ENCODE measurements around the gene TMEM123.
A peak's percentile ranks its signal among the peaks of the same experiment; 100 is the strongest.

TMEM123 gene

DNA sequence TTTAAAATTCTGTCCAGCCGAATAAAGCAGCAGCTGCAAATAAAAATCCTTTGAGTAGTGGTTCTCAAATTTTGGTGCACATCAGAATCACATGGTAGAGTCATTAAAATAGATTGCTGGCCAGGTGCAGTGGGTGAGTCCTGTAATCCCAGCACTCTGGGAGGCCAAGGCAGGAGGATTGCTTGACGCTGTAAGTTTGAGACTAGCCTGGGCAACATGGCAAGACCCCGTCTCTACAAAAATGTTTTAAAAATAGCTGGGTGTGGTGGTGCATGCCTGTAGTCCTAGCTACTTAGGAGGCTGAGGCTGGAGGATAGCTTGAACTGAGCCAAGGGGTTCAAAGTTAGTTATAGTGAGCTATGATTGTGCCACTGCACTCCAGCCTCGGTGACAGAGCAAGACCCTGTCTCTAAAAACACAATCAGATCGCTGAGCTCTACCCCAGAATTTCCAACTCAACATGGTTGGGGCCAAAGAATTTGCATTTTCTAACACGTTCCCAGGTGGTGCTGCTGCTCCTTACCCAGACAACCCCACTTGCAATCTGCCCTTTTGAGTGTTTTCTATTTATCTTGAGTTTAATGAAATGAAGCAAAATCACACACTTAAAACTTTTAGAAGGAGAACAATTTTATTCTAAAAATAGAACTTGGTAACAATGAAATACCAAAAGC is 56.7 kb downstream of the TMEM123 start:
- TF ChIP-seq POLR2A (IDR thresholded peaks at IDR 0.05; ENCODE audit: low read length), result no peak
- TF ChIP-seq GATA1 (IDR thresholded peaks at IDR 0.05; ENCODE audit: low read depth, low read length), result no peak
- DNase-seq, result no peak

DNA sequence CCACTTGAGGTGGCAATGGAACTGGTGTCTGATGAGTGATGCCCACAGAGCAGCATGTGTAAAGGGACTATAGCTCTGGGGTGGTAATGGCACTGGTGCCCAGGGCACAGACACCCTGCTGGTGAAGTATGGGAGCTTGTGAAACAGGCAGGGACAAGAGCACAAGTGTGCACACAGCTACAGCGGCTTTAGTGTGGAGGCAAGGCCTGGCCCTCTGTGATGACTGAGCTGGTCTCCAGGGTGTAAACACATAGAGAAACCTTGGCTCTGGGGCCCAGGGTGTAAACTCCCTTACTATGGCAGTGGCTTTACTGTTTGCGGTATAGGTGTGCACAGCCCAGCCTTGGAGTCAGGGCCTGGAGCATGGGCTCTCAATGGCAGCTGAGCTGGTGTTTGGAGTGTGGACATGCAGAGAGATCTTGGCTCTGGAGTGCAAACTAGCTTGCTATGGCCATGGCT is 59.3 kb downstream of the TMEM123 start:
- DNase-seq, result no peak
- TF ChIP-seq GATA1 (IDR thresholded peaks at IDR 0.05; ENCODE audit: low read depth, low read length), result no peak
- no peak for TF ChIP-seq POLR2A (IDR thresholded peaks at IDR 0.05; ENCODE audit: low read length)

DNA sequence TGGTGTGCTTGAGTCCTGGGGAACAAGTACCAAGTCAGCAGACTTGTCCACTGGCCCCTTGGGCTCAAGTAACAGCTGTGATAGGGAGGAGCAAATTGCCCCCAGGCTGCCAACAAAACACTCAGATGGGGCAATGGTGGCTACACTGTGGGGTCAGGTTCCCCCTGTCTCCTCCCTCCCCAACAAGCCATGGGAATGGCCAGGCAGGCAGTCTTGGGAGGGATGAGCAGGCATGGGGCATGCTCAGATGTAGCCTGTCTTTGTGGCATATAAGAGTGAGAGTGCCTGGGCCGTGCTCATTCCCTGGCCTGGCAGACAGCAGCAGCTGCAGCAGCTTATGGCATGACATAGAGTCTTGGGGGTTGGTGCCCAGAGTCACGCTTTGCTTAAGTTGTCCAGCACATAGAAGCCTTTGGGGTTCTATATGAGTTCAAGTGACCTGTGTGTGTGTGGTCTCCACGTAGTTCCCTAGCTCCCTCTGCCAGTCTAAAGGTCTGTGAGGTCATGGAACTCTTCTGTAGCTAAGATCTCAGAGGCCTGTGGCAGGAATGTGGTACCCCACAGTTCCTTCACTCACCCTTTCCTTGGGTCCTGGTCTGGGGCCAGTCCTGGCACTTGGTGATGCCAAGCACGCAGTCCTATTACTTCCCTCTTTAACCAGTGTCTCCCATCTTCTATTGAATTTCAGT is 60.9 kb downstream of the TMEM123 start:
- TF ChIP-seq POLR2A (IDR thresholded peaks at IDR 0.05; ENCODE audit: low read length), result no peak
- no peak for TF ChIP-seq GATA1 (IDR thresholded peaks at IDR 0.05; ENCODE audit: low read depth, low read length)

DNA sequence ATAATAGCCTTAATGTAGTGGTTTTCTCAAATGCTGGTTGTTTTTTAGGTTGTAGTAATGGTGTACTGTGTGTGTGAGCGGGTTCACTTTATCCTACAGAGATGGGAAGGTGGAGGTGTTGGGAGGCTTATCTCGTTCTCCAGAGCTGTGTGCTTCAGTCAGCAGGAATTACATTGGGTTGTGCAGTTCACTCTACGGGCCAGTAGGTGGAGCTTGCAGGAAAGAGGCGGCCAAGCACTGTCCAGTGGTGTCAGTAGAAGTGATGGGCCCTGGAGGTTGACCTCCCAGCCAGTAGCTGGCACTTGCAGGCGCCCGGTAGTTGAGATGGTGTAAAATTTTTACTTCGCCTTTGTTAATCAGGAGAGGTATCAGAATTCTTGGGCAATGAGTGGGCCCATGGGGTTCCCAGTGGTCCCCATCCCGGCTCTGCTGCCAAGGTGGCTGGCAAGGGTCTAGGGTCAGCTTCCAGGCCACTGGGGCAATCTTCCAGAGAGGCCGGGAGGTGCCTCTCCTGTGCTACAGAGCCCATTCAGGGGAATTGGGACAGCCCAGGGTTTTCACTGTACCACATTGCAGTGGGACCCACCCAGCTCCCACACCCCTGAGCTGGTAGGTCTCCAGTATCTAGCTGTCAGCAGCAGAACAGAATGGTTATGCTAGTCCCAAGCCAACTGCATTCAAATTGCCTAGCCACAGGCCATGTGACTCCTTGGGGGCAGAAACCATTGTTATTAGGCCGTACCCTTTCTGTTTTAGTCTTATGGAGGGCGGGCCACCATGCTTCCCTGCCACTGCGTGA is 61.7 kb downstream of the TMEM123 start:
- no peak for TF ChIP-seq GATA1 (IDR thresholded peaks at IDR 0.05; ENCODE audit: low read depth, low read length)
- TF ChIP-seq POLR2A (IDR thresholded peaks at IDR 0.05; ENCODE audit: low read length), result no peak
- peak; percentile 70 to 75 for DNase-seq

More for the DNA sequence above, 60.9 kb downstream of the TMEM123 start:
- no peak for DNase-seq

DNA sequence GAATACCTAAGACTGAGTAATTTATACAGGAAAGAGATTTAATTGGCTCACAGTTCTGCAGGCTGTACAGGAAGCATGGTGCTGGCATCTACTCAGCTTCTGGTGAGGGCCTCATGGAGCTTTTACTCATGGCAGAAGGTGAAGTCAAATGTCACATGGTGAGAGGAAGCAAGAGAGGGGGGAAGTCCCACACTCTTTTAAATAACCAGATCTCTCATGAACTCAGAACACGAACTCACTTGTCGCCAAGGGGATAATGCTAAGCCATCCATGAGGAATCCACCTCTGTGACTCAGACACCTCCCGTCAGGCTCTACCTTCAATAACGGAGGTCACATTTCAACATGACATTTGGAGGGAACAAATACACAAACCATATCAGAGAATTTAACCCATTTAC is 63.3 kb downstream of the TMEM123 start:
- no peak for DNase-seq
- no peak for TF ChIP-seq GATA1 (IDR thresholded peaks at IDR 0.05; ENCODE audit: low read depth, low read length)
- TF ChIP-seq POLR2A (IDR thresholded peaks at IDR 0.05; ENCODE audit: low read length), result no peak

DNA sequence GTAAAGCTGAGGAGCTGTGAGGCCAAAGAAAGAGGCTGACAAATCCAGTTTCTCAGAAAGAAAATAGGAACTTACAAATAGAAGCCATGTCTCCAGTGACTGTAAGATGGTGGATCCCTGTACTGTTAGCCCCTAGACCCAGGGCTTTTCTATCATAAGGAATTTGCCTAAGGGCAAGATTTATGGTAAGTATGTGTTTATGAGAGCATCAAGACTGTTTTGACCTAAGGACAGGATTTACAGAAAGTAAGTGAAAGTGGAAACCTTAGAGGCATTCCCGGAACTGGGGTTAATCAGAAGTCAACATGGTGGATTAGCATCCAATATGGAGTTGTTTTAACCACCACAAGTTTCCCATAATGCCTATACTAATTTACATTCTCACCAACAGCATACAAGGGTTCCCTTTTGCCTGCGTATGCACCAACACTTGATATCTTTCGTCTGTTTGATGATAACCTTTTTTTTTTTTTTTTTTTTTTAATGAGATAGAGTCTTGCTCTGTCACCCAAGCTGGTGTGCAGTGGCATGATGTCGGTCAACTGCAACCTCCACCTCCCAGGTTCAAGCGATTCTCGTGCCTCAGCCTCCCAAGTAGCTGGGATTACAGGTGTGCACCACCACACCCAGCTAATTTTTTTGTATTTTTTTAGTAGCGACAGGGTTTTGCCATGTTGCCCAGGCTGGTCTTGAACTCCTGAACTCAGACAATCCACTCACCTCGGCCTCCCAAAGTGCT is 65.4 kb downstream of the TMEM123 start:
- DNase-seq, result no peak

DNA sequence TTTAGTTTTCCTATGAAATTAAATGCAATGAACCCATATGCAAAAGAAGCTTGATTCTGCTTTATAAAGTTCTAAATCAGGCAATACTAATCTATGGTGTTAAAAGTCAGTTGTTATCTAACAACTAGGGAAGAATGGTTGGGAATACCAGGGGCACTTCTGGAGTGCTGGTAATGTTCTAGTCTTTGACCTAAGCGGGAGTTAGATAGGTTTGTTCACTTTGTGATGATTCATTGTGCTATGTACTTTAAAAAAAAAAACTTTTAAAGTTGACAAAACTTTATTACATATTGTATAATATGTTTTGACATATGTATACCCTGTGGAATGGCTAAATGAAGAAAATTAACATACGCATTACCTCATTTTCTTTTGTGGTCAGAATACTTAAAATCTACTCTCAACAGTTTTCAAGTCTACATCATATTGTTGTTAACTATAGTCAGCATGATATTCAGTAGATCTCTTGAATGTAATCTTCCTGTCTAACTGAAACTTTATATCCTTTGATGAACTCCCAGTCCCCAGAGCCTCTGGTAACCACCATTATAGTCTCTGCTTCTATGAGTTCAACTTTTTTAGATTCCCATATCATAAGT is 66.3 kb downstream of the TMEM123 start:
- TF ChIP-seq POLR2A (IDR thresholded peaks at IDR 0.05; ENCODE audit: low read length), result no peak
- no peak for TF ChIP-seq GATA1 (IDR thresholded peaks at IDR 0.05; ENCODE audit: low read depth, low read length)

More for the DNA sequence above, 65.4 kb downstream of the TMEM123 start:
- TF ChIP-seq POLR2A (IDR thresholded peaks at IDR 0.05; ENCODE audit: low read length) (no peak), GATA1 (IDR thresholded peaks at IDR 0.05; ENCODE audit: low read depth, low read length) (no peak)

DNA sequence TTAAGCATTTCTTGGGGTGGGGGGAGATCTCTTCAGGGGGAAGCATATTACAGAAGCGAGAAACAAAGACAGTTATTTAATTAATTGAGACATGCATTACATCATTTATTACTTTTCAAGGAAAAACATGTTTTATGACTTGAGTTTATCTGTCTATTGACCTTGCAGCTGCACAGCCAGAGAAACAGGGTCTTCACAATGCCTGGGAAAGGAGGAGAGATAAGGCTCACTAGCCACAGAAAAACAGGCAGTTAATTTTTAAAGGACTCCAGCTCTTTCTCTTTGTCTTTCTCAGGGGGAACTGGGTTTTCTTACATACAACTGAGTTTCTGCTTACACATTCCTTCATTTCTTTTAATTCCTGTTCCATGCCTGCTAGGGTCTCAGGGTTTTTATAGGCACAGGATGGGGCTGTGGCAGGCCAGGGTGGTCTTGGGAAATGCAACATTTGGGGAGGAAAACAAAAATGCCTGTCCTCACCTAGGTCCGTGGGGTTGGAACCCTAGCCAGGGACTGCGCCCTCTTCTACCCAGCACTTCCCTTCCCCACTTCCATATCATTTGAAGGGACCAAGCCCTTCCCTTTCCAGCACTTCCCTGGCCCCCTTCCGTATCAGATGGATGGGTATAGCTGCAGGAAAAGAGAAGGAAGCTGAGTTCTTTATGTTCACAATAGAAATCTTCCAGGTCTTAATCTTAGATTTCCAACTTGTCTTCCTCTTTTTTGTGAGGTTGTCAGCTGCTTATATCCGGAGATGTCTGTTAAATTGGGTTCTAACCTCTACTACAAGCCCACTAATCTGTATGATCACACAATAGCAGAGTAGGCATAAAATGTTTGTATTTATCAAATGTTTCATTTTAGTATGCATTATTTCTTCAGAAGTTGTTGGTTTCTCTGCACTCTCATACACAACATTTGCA is 67.2 kb downstream of the TMEM123 start:
- TF ChIP-seq GATA1 (IDR thresholded peaks at IDR 0.05; ENCODE audit: low read depth, low read length) (no peak), POLR2A (IDR thresholded peaks at IDR 0.05; ENCODE audit: low read length) (no peak)
- peak in 1 of 2 experiments; percentile 46 for DNase-seq

More for the DNA sequence above, 66.3 kb downstream of the TMEM123 start:
- DNase-seq, result no peak

DNA sequence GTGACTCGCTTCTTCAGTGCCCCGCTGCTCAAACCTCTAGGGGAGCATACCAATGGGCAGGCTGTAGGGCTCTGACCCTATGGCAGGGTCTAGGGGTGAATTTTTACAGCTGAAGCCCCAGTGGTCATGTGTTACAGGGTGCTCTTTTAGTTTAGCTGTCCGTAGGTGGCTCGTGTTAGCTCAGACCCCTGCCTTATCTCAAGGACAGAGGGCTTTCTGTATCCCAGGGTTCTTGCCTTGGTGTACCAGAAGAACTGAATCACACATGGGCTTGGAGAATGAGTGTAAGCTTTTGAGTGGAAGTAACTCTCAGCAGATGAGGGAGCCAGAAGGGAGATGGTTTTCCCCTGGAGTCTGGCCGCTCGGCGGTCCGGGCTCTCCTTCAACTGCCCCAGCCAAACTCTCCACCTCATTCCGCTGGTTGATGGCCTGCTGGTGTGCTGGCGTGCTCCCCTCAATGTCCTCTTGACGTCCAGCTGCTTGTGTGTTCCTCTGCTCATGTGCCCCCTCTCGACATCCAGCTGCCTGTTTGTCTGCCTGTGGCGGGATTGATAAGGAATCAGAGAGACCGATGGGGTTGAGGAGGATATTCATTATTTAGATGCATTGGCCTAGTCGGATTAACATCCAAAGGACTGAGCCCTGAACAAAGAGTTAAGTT is 68.0 kb downstream of the TMEM123 start:
- TF ChIP-seq POLR2A (IDR thresholded peaks at IDR 0.05; ENCODE audit: low read length) (no peak), GATA1 (IDR thresholded peaks at IDR 0.05; ENCODE audit: low read depth, low read length) (no peak)

DNA sequence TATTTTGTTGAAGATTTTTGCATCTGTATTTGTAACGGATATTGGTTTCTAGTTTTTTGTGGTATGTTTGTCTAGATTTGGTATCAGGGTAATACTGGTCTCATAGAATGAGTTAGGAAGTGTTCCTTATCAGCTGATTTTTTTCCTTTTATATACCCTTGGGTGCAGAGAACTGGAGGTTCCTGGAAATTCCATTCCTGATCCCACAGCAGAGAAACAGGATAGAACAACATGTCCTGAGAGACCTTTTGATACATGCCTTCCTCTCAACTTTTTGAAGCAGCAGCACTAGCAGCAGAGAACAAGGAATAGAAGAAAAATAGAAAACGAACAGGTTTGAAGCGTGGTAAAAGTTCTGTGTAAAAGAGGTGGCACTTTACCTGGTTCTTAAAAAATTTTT is 68.7 kb downstream of the TMEM123 start:
- TF ChIP-seq POLR2A (IDR thresholded peaks at IDR 0.05; ENCODE audit: low read length), result no peak
- TF ChIP-seq GATA1 (IDR thresholded peaks at IDR 0.05; ENCODE audit: low read depth, low read length), result no peak
- DNase-seq, result no peak

More for the DNA sequence above, 68.0 kb downstream of the TMEM123 start:
- peak; percentile 30 to 75 for DNase-seq

DNA sequence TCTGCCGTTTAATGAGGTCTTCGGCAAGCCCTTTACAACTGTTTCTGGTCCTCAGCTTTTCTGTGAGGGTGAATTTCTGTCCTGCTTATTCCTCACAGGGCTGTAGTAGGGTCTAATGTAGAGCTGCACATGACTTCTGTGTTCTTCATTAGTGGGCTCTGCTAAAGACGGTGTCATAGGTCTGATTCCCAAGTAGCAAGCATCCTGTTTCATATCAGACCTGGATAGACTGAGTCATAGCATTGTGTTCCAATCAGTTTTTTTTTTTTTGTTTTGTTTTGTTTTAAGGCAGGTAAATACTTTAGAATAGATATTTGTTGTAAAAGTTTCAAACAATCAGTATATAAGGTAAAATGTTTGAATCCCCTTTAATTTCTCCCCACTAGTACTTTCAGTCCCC is 70.2 kb downstream of the TMEM123 start:
- DNase-seq, result no peak
- TF ChIP-seq POLR2A (IDR thresholded peaks at IDR 0.05; ENCODE audit: low read length), result no peak
- TF ChIP-seq GATA1 (IDR thresholded peaks at IDR 0.05; ENCODE audit: low read depth, low read length), result no peak

DNA sequence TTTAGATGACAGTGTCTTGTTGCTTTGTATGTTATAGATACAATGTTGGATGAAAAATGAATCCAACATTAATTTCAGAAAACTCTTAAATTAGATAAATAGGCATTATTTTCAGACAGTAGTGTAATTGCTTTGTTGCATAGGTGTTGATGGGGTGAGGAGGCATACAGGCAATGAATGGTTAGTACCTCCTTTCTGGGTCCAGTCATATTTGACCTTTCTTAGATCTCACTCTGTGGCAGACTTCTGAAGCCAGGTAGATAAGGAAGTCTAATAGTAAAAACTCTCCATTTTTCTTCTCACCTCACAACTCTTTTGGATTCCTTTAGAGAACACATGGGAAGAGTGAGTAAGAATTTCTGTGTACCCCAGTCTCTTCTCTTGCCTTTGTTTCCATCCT is 73.7 kb downstream of the TMEM123 start:
- TF ChIP-seq POLR2A (IDR thresholded peaks at IDR 0.05; ENCODE audit: low read length) (no peak), GATA1 (IDR thresholded peaks at IDR 0.05; ENCODE audit: low read depth, low read length) (no peak)
- no peak for DNase-seq
